Gastrocnemius medialis (tissue), 4 donors: ENCODE results near the gene PTPA. TPM values are rescaled to one million over a fixed set of nuclear protein-coding genes. Genes with fewer than 3 reads are reported as not detected.
"Not testable (repeated sequence)": the region's sequence is repeated elsewhere in the genome, so short reads cannot be mapped to it uniquely, and the experiment has no call there.

ENCODE experiments used
- ATAC-seq, 2 donors: fragments of 150-250 bp; one replicate each; pipeline ENCODE4 v1.9.1; 2016
- DNase-seq, 2 donors: peaks; one replicate each; pipeline ENCODE4 v3.0.0-alpha.2; 2019
- H3K27ac ChIP-seq, 4 donors: fragments of 200-600 bp; sonication (generic); 1 replicate in 1 of 4; 2 replicates in 3 of 4; pipeline ENCODE4 v1.5.1; 2016 to 2018; ENCODE audit warnings: mild to moderate bottlenecking in 2 of 4, moderate library complexity in 1 of 4
- H3K27me3 ChIP-seq, 3 donors: fragments of 200-600 bp; sonication (generic) in 2 of 3; 1 replicate in 1 of 3; 2 replicates in 2 of 3; pipeline versions ENCODE4 v1.5.1 to v1.6.0; 2016 to 2019; ENCODE audit warnings: mild to moderate bottlenecking in 1 of 3, moderate library complexity in 1 of 3
- H3K36me3 ChIP-seq, 2 donors: fragments of 200-600 bp; sonication (generic) in 1 of 2; one replicate each; pipeline ENCODE4 v1.5.1; 2017 to 2018
- H3K4me1 ChIP-seq, 2 donors: fragments of 200-600 bp; sonication (generic) in 1 of 2; one replicate each; pipeline ENCODE4 v1.5.1; 2016 to 2017; ENCODE audit warnings: mild to moderate bottlenecking in 2 of 2
- H3K4me3 ChIP-seq, 4 donors: fragments of 200-600 bp; sonication (generic) in 3 of 4; 1 replicate in 1 of 4; 2 replicates in 3 of 4; pipeline ENCODE4 v1.5.1; 2016 to 2019; ENCODE audit warnings: mild to moderate bottlenecking in 2 of 4
- H3K9me3 ChIP-seq, 3 donors: fragments of 200-600 bp; sonication (generic) in 2 of 3; 1 replicate in 1 of 3; 2 replicates in 2 of 3; pipeline ENCODE4 v1.5.1; 2016 to 2019
- POLR2A ChIP-seq, 2 donors: fragments of 450-650 bp; IDR thresholded peaks; one replicate each; pipeline ENCODE4 v1.6.1; 2017; ENCODE audit warnings: antibody characterized with exemption in 2 of 2, mild to moderate bottlenecking in 2 of 2, moderate library complexity in 2 of 2
- in situ Hi-C, 4 donors: fragments of 200-750 bp; cut with MboI; loops; one replicate each; pipeline versions ENCODE4 v1.15.0 to v1.8.0; 2017; ENCODE audit warnings: low sequenced_read_pairs in 4 of 4
- intact Hi-C: fragments of 100-400 bp; cut with DNase I; formaldehyde crosslinking; loops from one replicate; pipeline ENCODE4 v1.15.1; 2023; ENCODE audit warnings: low total_unique reads
- total RNA-seq, 4 donors: library from RNA; depleted of rRNA; stranded (reverse); fragments of >200 nt; gene quantifications; one replicate each; pipeline versions ENCODE4 v1.1.0 to v1.2.3, GENCODE V29; 2016
- TF ChIP-seq, protein P1 (sequence below), 5 experiments: fragments of 450-650 bp in 3 of 5; fragments of 200-600 bp in 2 of 5; sonication (generic) in 2 of 5; IDR thresholded peaks in 4 of 5; conservative IDR thresholded peaks in 1 of 5; 1 replicate in 4 of 5; 2 replicates in 1 of 5; pipeline ENCODE4 v1.5.1; 2016 to 2019; ENCODE audit warnings: antibody characterized with exemption in 5 of 5, mild to moderate bottlenecking in 3 of 5, moderate library complexity in 3 of 5

Gene PTPA
- total RNA-seq, 4 donors from 2014 or later: 37.6 to 71.6 (median 53.5) TPM

DNA sequence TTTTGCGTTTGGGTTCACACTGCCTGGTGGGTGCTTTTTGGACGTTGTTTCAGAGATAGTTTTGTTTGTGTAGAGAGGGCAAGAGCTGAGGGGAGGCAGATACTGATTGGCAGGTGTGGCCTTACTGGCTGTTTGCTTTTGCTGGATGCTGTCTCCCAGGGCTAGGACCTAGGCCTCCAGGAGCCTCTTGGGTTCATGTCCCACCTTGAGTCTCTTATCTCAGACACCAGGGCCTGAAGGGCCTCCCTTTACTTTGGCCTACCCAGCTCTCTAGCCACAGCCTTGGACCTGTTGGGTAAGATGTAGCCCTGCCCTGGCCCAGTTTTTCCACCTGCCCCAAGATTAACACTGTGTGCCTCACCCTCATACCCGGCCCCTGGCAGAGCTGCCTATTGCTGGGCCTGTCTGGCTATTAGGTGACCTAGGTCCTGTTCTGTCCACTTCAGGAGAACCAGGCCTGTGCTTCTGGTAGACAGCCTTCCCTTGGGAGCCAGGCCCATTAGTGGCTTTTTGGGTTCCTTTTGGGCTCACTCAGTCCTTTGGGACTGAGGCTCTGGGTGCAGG lies 13.4 kb downstream of the PTPA start:
- ATAC-seq: no peak
- TF ChIP-seq, protein P1, sequence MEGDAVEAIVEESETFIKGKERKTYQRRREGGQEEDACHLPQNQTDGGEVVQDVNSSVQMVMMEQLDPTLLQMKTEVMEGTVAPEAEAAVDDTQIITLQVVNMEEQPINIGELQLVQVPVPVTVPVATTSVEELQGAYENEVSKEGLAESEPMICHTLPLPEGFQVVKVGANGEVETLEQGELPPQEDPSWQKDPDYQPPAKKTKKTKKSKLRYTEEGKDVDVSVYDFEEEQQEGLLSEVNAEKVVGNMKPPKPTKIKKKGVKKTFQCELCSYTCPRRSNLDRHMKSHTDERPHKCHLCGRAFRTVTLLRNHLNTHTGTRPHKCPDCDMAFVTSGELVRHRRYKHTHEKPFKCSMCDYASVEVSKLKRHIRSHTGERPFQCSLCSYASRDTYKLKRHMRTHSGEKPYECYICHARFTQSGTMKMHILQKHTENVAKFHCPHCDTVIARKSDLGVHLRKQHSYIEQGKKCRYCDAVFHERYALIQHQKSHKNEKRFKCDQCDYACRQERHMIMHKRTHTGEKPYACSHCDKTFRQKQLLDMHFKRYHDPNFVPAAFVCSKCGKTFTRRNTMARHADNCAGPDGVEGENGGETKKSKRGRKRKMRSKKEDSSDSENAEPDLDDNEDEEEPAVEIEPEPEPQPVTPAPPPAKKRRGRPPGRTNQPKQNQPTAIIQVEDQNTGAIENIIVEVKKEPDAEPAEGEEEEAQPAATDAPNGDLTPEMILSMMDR (IDR thresholded peaks at IDR 0.05 in 4 of 5, conservative IDR thresholded peaks at IDR 0.05 in 1 of 5): no peak
- no peak for TF ChIP-seq POLR2A (IDR thresholded peaks at IDR 0.05)
- in situ Hi-C loops (loop anchor here in 2 of 4 donors (25.0 kb wide), 2 partner anchors 363 to 663 kb away; no protein-coding TSS in a partner anchor), intact Hi-C loops (no loop called here)
- Histone ChIP-seq H3K9me3 (no peaks in the 10 kb centered on the region), H3K27ac (peak overlapping the region in 3 of 4 donors; percentile 12 to 85 (median 83)), H3K36me3 (peaks cover 0 to 31% of the 10 kb centered on the region in 2 donors), H3K27me3 (no peaks in the 10 kb centered on the region), H3K4me1 (peaks cover 42 to 52% of the 10 kb centered on the region in 2 donors), H3K4me3 (no peak overlapping the region)
- DNase-seq: no peak

DNA sequence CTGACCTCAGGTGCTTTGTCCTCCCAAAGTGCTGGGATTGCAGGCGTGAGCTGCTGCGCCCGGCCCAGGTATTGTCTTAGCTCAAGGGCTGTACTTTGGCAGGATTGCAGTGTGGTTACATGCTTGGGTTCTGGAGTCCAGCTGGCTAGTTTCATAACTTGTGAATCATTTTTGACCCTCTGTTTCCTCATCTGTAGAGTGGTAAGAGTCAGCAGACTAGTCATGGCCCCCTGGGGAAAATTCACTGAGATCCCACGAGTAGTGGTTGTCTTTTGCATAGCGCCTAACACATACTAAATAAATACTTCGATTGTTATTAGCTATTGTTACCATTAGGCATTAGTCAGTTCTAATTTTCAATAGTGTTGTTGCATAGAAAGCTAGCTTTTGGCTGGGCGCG lies 14.3 kb downstream of the PTPA start:
- ATAC-seq (no peak), DNase-seq (no peak)
- Histone ChIP-seq H3K4me3 (no peak overlapping the region), H3K9me3 (no peaks in the 10 kb centered on the region), H3K36me3 (peaks cover 0 to 39% of the 10 kb centered on the region in 2 donors), H3K27me3 (no peaks in the 10 kb centered on the region), H3K27ac (peak overlapping the region in 2 of 4 donors; percentile 3 to 18), H3K4me1 (peaks cover 34 to 44% of the 10 kb centered on the region in 2 donors)
- intact Hi-C loops: no loop called here
- in situ Hi-C loops: loop anchor here in 2 of 4 donors (25.0 kb wide), 2 partner anchors 362 to 662 kb away; no protein-coding TSS in a partner anchor
- TF ChIP-seq POLR2A (IDR thresholded peaks at IDR 0.05): no peak

DNA sequence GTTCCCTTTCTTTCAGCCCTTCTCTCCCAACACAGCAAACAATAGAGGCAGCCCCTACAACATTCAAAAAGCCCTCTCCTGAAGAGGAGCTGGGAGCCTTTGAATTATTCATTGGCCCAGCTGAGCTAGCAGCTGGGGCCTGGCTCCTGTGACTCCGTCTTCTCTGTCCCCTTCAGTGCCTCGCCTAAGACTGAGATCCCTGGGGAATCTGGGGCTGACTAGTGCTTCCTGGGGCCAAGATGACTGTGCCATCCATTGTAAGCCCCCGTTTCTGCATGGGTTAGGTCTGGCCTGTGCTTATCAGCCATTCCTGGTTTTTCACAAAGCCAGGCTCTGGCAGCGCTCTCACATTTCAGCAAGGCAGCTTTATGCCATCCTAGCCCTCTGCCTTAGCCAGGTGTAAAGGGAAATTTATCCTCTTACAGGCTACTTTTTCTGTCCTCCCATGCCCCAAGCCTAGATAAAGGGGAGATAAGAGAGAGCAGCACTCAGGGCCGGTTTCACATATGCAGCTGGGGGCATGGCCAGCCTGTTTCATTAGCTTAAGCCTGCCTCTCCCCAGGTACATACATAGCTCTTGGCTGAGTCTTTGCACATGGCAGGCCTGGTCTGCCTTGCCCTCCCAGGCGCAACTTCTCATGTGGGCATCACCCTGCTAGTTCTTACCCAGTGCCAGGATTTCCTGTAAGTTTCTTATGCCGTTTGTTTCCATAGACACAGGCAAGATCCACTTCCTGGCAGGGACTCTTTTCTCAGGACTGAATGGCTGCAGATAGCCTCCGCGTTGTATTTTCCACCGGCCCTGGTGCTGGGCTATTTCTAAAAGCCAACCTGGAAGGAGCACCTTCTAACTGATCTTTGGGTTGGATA lies 15.8 kb downstream of the PTPA start:
- no peak for TF ChIP-seq POLR2A (IDR thresholded peaks at IDR 0.05)
- TF ChIP-seq, protein P1 (IDR thresholded peaks at IDR 0.05 in 4 of 5, conservative IDR thresholded peaks at IDR 0.05 in 1 of 5): no peak
- H3K4me1 ChIP-seq: peaks cover 19 to 29% of the 10 kb centered on the region in 2 donors
- H3K9me3 ChIP-seq: no peaks in the 10 kb centered on the region
- H3K27me3 ChIP-seq: no peaks in the 10 kb centered on the region
- in situ Hi-C loops: loop anchor here in 2 of 4 donors (25.0 kb wide), 2 partner anchors 360 to 660 kb away; no protein-coding TSS in a partner anchor
- peaks cover 0 to 39% of the 10 kb centered on the region in 2 donors for H3K36me3 ChIP-seq
- DNase-seq (no peak), ATAC-seq (no peak)
- H3K4me3 ChIP-seq: no peak overlapping the region
- intact Hi-C loops: no loop called here
- peak overlapping the region in 3 of 4 donors; percentile 3 to 47 (median 4) for H3K27ac ChIP-seq

DNA sequence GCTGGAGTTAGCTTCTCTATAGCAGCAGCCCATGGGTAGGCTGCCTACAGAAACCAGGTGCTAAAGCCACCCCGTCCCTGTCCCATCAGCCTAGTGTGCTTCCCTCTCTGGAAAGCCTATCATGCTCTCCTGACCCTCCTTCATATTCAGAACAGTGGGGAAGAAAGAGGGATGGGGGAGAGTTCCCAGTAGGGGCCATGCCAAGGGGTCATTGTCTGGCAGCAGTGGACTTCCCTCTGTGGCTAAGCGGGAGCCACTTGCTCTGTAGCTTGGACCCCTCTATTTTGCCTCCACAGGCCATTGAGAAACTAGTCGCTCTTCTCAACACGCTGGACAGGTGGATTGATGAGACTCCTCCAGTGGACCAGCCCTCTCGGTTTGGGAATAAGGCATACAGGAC lies 17.5 kb downstream of the PTPA start:
- in situ Hi-C loops (loop anchor here in 2 of 4 donors (25.0 kb wide), 2 partner anchors 359 to 659 kb away; no protein-coding TSS in a partner anchor), intact Hi-C loops (no loop called here)
- Histone ChIP-seq H3K36me3 (peaks cover 0 to 36% of the 10 kb centered on the region in 2 donors), H3K9me3 (no peaks in the 10 kb centered on the region), H3K27me3 (no peaks in the 10 kb centered on the region), H3K4me1 (peaks cover 5 to 18% of the 10 kb centered on the region in 2 donors), H3K27ac (no peak overlapping the region), H3K4me3 (no peak overlapping the region)
- no peak for DNase-seq
- no peak for ATAC-seq
- no peak for TF ChIP-seq POLR2A (IDR thresholded peaks at IDR 0.05)
- TF ChIP-seq, protein P1 (IDR thresholded peaks at IDR 0.05 in 4 of 5, conservative IDR thresholded peaks at IDR 0.05 in 1 of 5): no peak

DNA sequence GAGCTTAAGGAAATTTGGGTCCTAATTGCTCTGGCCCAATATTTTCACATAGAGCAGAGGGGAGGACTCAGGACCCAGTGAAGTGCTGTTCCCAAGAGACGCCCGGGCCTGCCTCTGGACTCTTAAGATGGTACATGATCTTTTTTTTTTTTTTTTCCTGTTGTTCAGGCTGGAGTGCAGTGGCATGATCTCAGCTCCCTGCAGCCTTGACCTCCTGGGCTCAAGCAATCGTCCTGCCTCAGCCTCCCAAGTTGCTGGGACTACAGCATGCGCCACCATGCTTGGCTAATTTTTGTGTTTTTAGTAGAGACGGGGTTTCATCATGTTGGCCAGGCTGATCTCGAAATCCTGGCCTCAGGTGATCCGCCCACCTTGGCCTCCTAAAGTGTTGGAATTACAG lies 19.1 kb downstream of the PTPA start:
- intact Hi-C loops: not testable (repeated sequence)

More for the DNA sequence above, 19.1 kb downstream of the PTPA start:
- not testable (repeated sequence) for ATAC-seq, H3K9me3 ChIP-seq, H3K27me3 ChIP-seq, H3K27ac ChIP-seq, H3K4me3 ChIP-seq, DNase-seq
- peaks cover 0 to 37% of the 10 kb centered on the region in 2 donors for H3K36me3 ChIP-seq
- in situ Hi-C loops: loop anchor here (5.0 to 25.0 kb wide), 6 partner anchors 357 to 665 kb away; no protein-coding TSS in a partner anchor
- H3K4me1 ChIP-seq: peaks cover 5 to 12% of the 10 kb centered on the region in 2 donors
